Tibial artery (tissue), 4 donors: ENCODE results near the gene HPCAL1.
A peak's percentile ranks its signal among the peaks of the same experiment; 100 is the strongest.

Experiments used
- DNase-seq, 2 donors: peaks; one replicate each; pipeline ENCODE4 v3.0.0-alpha.2; 2019
- H3K27ac ChIP-seq, 2 donors: fragments of 200-600 bp; sonication (generic) in 1 of 2; 1 replicate in 1 of 2; 2 replicates in 1 of 2; pipeline ENCODE4 v1.5.1; 2018 to 2019; ENCODE audit warnings: mild to moderate bottlenecking in 1 of 2
- H3K27me3 ChIP-seq, 2 donors: fragments of 200-600 bp; sonication (generic) in 1 of 2; one replicate each; pipeline versions ENCODE4 v1.5.1 to v1.6.0; 2016 to 2019
- H3K36me3 ChIP-seq, 3 donors: fragments of 200-600 bp; sonication (generic) in 2 of 3; one replicate each; pipeline ENCODE4 v1.5.1; 2016 to 2019; ENCODE audit warnings: mild to moderate bottlenecking in 2 of 3
- H3K4me1 ChIP-seq, 4 donors: fragments of 200-600 bp; sonication (generic) in 2 of 4; 1 replicate in 3 of 4; 2 replicates in 1 of 4; pipeline ENCODE4 v1.5.1; 2016 to 2019
- H3K4me3 ChIP-seq, 2 donors: fragments of 200-600 bp; sonication (generic) in 1 of 2; 1 replicate in 1 of 2; 2 replicates in 1 of 2; pipeline ENCODE4 v1.5.1; 2018 to 2019; ENCODE audit warnings: mild to moderate bottlenecking in 2 of 2
- H3K9me3 ChIP-seq, 3 donors: fragments of 200-600 bp; sonication (generic) in 1 of 3; one replicate each; pipeline ENCODE4 v1.5.1; 2016 to 2019
- CTCF ChIP-seq, 2 experiments: fragments of 200-600 bp in 1 of 2; fragments of 450-650 bp in 1 of 2; IDR thresholded peaks; one replicate each; pipeline ENCODE4 v1.5.1; 2017 to 2019; ENCODE audit warnings: antibody characterized with exemption in 2 of 2, mild to moderate bottlenecking in 1 of 2, moderate library complexity in 1 of 2
- intact Hi-C: fragments of 100-400 bp; cut with DNase I; formaldehyde crosslinking; loops from one replicate; pipeline ENCODE4 v1.15.0; 2023; ENCODE audit warnings: low total_unique reads

HPCAL1 gene

GRCh38 chr2:10457846-10458598 is 155.3 kb downstream of the HPCAL1 start:
- peak overlapping the region; percentile 41 to 56 for H3K27ac ChIP-seq
- intact Hi-C loops = no loop called here

GRCh38 chr2:10460366-10460796 is 157.7 kb downstream of the HPCAL1 start:
- Histone ChIP-seq H3K27ac (no peak overlapping the region), H3K36me3 (no peaks in the 10 kb centered on the region), H3K27me3 (no peaks in the 10 kb centered on the region), H3K9me3 (no peaks in the 10 kb centered on the region), H3K4me1 (peaks cover 0 to 17% (median 7%) of the 10 kb centered on the region in 4 donors), H3K4me3 (no peak overlapping the region)
- no peak for TF ChIP-seq CTCF (IDR thresholded peaks at IDR 0.05)
- intact Hi-C loops = no loop called here
- DNase-seq = peak in 1 of 2 donors; percentile 23

More at GRCh38 chr2:10457846-10458598, 155.3 kb downstream of the HPCAL1 start:
- Histone ChIP-seq H3K27me3 (no peaks in the 10 kb centered on the region), H3K4me1 (peaks cover 0 to 34% (median 21%) of the 10 kb centered on the region in 4 donors), H3K4me3 (no peak overlapping the region), H3K36me3 (no peaks in the 10 kb centered on the region), H3K9me3 (no peaks in the 10 kb centered on the region)
- no peak for TF ChIP-seq CTCF (IDR thresholded peaks at IDR 0.05)
- no peak for DNase-seq

- Histone ChIP-seq H3K9me3 (no peaks in the 10 kb centered on the region), H3K36me3 (no peaks in the 10 kb centered on the region), H3K27ac (no peak overlapping the region), H3K4me1 (peaks cover 0 to 10% (median 6%) of the 10 kb centered on the region in 4 donors), H3K27me3 (peaks cover 0 to 8% of the 10 kb centered on the region in 2 donors), H3K4me3 (no peak overlapping the region)
- TF ChIP-seq CTCF (IDR thresholded peaks at IDR 0.05) = no peak
- DNase-seq = peak in 1 of 2 donors; percentile 47
- intact Hi-C loops = no loop called here
Observed at GRCh38 chr2:10462178-10463083, 159.7 kb downstream of the HPCAL1 start.

GRCh38 chr2:10465910-10466309 is 163.2 kb downstream of the HPCAL1 start:
- DNase-seq = peak in 1 of 2 donors; percentile 21
- H3K27ac ChIP-seq = no peak overlapping the region
- no peak overlapping the region for H3K4me3 ChIP-seq
- no peaks in the 10 kb centered on the region for H3K36me3 ChIP-seq
- intact Hi-C loops = no loop called here
- H3K4me1 ChIP-seq = no peaks in the 10 kb centered on the region
- no peaks in the 10 kb centered on the region for H3K9me3 ChIP-seq
- peaks cover 0 to 13% of the 10 kb centered on the region in 2 donors for H3K27me3 ChIP-seq
- TF ChIP-seq CTCF (IDR thresholded peaks at IDR 0.05) = no peak

- peak in 1 of 2 donors; percentile 47 for DNase-seq
- H3K27me3 ChIP-seq = peaks cover 0 to 13% of the 10 kb centered on the region in 2 donors
- no peak overlapping the region for H3K27ac ChIP-seq
- H3K36me3 ChIP-seq = no peaks in the 10 kb centered on the region
- intact Hi-C loops = no loop called here
- no peaks in the 10 kb centered on the region for H3K4me1 ChIP-seq
- no peak for TF ChIP-seq CTCF (IDR thresholded peaks at IDR 0.05)
- no peak overlapping the region for H3K4me3 ChIP-seq
- H3K9me3 ChIP-seq = no peaks in the 10 kb centered on the region
Observed at GRCh38 chr2:10466801-10467200, 164.1 kb downstream of the HPCAL1 start.
